NCI-H69 (cell line): ENCODE results near the gene ZNF564.
"Not testable (repeated sequence)": the region's sequence is repeated elsewhere in the genome, so short reads cannot be mapped to it uniquely, and the experiment has no call there.

ENCODE experiments used
- DNase-seq: peaks from one replicate; lab custom pipeline; 2025; lab: John Stamatoyannopoulos, UW

ZNF564 gene

GRCh38 chr19:12551060-12551832 is at the start of gene ZNF564:
TSS of gene ZNF564 (minus strand) at chr19:12551482. CDS start at chr19:12551332, 150 bp downstream.
- peak; percentile 99 for DNase-seq

- DNase-seq = no peak
Measured at GRCh38 chr19:12597594-12597993, 46.3 kb upstream of the ZNF564 start.

- no peak for DNase-seq
Measured at GRCh38 chr19:12596927-12597548, 45.8 kb upstream of the ZNF564 start.

GRCh38 chr19:12596485-12596884 is 45.2 kb upstream of the ZNF564 start:
- no peak for DNase-seq

GRCh38 chr19:12581100-12581499 is 29.8 kb upstream of the ZNF564 start:
- no peak for DNase-seq

GRCh38 chr19:12580180-12580694 is 29.0 kb upstream of the ZNF564 start:
- DNase-seq = no peak

DNA sequence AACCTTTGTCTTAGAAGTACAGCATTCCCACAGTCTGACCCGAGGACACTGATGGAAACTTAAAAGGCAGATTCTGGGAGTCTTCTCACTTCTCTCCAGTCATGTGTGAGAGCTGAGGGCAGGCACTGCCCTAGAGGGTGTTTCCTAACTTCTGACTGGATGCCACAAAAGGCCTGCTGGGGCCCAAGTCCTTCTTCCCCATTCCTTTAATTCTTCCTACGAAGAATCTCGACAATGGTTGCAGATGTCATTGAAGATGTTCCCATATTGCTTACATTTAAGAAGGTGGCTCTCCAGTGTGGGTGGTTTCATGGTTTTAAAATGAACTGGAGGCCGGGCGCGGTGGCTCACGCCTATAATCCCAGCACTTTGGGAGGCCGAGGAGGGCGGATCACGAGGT is 27.4 kb upstream of the ZNF564 start:
- DNase-seq = no peak

DNA sequence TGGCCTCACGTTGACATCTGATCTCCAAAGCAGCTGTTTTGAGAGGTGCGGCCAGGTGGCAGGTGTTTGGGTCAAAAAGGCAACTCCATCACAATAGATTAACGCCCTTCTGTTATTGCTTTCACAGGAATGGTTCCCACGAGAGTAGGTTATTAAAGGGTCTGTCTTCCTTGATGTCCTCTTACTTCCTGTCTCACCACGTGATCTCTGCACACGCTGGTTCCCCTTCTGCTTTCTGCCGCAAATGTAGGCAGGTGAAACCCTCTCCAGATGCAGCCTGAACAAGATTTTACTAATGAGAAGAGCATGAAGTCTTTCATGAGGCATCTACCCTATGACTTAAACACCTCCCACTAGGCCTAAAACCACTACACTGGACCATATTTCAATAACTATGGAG is 22.8 kb upstream of the ZNF564 start:
- DNase-seq = peak; percentile 94

- no peak for DNase-seq
Measured at GRCh38 chr19:12567951-12568350, 16.7 kb upstream of the ZNF564 start.

DNA sequence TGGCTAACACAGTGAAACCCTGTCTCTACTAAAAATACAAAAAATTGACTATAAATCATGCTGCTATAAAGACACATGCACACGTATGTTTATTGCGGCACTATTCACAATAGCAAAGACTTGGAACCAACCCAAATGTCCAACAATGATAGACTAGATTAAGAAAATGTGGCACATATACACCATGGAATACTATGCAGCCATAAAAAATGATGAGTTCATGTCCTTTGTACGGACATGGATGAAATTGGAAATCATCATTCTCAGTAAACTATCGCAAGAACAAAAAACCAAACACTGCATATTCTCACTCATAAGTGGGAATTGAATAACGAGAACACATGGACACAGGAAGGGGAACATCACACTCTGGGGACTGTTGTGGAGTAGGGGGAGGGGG is 15.1 kb upstream of the ZNF564 start:
- DNase-seq = not testable (repeated sequence)

- DNase-seq = peak; percentile 89
Measured at GRCh38 chr19:12564016-12564664, 12.9 kb upstream of the ZNF564 start.

- DNase-seq = no peak
Measured at GRCh38 chr19:12555456-12555930, 4.2 kb upstream of the ZNF564 start.

DNA sequence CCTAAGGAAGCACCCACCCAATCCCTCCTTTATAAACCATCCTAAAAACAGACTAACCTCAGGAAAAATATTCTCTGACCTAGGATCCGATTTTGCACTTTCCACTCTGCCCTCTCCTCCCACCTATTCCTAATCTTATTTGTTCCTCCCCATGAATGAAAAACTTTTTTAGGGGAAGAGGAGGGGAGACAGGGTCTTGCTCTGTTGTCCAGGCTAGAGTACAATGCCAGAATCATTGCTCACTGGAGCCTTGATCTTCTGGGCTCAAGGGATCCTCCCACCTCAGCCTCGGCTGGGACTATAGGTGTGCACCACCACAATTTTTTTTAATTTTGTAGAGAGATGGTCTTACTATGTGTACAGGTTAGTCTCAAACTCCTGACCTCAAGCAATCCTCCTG is 4.4 kb downstream of the ZNF564 start:
- DNase-seq = no peak

DNA sequence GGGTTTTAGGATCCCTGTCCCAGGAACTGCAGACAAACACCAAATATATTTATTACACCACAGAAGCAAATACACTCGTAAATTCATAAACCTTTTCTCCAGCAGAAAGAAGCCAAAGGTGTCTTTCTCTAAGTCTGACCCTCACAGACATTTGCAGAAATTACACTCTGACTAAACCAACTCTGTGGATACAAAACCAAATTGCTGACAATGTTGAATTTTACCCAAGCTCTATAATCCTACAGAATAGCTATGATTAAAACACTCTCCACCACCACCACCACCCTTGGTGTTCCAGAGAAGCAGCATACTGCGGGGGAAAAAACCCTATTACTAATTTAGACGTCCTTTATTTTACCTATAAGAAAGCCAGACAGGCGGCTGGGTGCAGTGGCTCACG is 5.2 kb downstream of the ZNF564 start:
- no peak for DNase-seq

DNA sequence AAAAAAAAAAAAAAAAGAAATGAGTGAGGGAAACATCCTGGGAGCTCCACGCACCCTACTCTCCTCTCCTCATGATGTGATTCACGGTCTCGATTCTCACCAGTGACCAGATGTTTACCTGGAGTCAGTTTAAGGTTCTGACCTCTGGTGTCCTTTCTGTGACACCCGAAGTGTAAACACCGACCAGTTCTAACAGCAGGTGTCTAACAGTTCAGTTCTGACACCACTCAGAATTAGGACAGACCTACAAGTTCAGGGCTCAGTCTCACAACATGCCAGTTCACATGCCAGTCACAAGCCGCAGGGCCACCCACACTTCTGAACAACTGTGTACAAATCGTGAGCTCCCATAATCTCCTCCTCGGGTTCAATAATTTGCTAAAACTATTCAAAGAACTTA is 6.0 kb downstream of the ZNF564 start:
- DNase-seq = no peak

GRCh38 chr19:12544401-12544876 is 6.8 kb downstream of the ZNF564 start:
- no peak for DNase-seq

DNA sequence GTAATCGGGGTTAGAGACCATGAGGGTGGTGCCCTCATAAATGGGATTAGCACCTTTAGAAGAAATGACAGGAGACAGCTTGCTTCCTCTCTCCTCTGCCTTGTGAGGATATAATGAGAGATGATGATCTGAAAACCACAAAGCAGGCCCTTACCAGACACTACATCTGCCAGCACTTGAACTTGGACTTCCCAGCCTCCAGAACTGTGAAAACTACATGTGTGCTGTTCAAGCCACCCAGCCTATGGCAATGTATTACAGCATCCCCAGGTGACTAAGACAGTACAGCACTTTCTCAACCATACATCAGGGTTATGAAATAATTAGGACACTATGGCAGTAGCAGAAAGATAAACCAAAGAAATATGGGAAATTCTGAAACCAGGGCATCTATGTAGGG is 7.4 kb downstream of the ZNF564 start:
- no peak for DNase-seq

- DNase-seq = peak; percentile 21
Measured at GRCh38 chr19:12527034-12527836, 24.0 kb downstream of the ZNF564 start.

DNA sequence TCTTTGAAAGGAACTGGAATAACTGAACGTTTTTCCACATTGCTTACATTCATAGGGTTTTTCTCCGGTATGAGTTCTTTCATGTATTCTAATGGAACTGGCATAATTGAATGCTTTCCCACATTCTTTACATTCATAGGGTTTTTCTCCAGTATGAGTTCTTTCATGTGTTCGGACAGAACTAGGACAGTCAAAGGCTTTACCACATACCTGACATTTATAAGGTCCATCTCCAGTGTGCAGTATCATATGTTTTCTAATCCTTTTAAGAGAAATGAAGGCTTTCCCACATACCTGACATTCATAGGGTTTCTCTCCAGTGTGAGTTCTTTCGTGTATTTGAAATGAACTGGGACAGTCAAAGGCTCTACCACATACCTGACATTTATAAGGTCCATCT is 24.7 kb downstream of the ZNF564 start:
- DNase-seq = no peak

GRCh38 chr19:12521996-12522395 is 29.3 kb downstream of the ZNF564 start:
- peak; percentile 26 for DNase-seq

- no peak for DNase-seq
Measured at GRCh38 chr19:12513531-12514061, 37.7 kb downstream of the ZNF564 start.

- DNase-seq = no peak
Measured at GRCh38 chr19:12497032-12497431, 54.2 kb downstream of the ZNF564 start.
